Islet of Langerhans (tissue), 1 donor: Measurements from ENCODE around the gene BRD8.
"Not testable (repeated sequence)": the region's sequence is repeated elsewhere in the genome, so short reads cannot be mapped to it uniquely, and the experiment has no call there.

Experiments
- FAIRE-seq: peaks from one replicate; lab custom pipeline; 2011; peaks lifted over from hg19 to GRCh38; lab: Jason Lieb, UNC

BRD8 gene

GRCh38 chr5:138157626-138158025 is 20.8 kb downstream of the BRD8 start:
- no peak for FAIRE-seq

DNA sequence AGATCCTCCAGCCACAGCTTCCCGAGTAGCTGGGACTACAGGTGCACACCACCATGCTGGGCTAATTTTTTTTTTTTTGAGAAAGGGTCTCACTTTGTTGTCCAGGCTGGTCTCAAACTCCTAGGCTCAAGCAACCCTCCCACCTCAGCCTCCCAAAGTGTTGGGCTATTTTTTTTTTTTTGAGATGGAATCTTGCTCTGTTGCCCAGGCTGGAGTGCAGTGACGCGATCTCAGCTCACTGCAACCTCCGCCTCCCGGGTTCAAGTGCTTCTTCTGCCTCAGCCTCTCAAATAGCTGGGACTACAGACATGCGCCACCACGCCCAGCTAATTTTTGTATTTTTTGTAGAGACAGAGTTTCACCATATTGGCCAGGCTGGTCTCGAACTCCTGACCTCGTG is 22.5 kb downstream of the BRD8 start:
- not testable (repeated sequence) for FAIRE-seq

GRCh38 chr5:138149530-138149929 is 28.9 kb downstream of the BRD8 start:
- no peak for FAIRE-seq

GRCh38 chr5:138148811-138149210 is 29.6 kb downstream of the BRD8 start:
- FAIRE-seq: no peak

DNA sequence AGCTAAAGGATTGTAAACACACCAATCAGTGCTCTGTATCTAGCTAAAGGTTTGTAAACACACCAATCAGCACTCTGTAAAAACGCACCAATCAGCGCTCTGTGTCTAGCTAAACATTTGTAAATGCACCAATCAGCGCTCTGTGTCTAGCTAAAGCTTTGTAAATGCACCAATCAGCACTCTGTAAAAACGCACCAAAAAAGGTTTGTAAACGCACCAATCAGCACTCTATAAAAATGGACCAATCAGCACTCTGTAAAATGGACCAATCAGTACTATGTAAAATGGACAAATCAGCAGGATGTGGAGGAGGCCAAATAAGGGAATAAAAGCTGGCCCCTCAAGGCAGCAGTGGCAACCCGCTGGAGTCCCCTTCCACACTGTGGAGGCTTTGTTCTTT is 34.9 kb downstream of the BRD8 start:
- FAIRE-seq: not testable (repeated sequence)

- FAIRE-seq: no peak
These were observed 36.7 kb downstream of the BRD8 start for GRCh38 chr5:138141734-138142133.

GRCh38 chr5:138140268-138140667 is 38.2 kb downstream of the BRD8 start:
- FAIRE-seq: no peak

DNA sequence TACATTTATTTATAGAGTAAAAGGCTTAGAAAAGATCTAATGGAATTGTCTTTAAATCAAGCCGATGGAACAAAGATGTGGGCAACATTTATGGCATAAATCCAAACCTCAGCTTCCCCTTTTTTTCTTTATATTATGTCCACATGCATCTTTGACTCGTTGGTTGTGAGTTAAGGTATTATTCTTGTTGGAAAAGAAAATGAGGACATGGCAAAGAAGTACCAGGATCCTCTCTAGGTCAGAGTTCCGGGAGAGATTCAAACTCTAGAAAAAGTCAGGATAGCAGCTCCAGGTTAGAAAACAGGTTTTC is 38.7 kb downstream of the BRD8 start:
- FAIRE-seq: no peak

DNA sequence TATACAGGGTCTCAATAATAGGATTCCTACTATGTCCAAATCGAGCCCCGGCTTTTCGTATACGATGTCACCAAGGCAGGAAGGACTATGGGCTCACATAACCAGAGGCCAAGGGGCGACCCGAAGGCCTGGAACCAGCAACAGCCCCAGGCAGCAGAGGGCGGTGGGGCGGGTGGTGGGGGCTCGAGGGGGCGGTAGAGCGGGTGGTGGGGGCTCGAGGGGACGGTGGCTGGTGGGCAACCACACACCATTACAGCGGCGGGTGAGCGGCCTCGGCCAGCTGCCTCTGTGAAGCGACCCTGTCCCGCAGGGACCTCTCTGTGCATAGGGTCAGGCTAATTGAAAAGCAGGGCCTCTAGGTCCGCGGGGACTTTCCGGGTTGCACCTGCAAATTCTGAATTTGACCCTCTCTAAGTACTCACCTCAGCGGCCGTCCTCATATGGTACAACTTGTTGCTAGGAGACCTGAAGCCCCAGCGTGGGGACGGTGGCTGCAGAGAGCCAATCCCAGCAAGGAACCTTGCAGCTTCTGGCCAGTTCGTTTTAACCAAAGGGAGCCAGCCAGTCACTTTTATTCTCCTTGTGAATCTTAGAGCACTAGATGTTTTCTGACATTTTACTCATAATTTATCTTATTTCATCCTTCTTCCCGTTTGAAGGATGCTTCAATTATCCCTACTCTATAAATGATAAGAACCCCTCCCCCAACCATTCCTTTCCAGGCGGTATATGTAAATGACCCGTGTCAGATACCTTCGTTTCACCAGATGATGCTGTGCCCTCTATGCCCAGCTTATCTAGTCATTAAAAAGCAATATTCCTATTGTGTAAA is 39.3 kb downstream of the BRD8 start, which contains the start of gene NME5:
TSS of gene NME5 (minus strand) at position 480 of the 832 bp plus-strand sequence. CDS start 648 bp downstream, outside the sequence.
- FAIRE-seq: peak; percentile 55

DNA sequence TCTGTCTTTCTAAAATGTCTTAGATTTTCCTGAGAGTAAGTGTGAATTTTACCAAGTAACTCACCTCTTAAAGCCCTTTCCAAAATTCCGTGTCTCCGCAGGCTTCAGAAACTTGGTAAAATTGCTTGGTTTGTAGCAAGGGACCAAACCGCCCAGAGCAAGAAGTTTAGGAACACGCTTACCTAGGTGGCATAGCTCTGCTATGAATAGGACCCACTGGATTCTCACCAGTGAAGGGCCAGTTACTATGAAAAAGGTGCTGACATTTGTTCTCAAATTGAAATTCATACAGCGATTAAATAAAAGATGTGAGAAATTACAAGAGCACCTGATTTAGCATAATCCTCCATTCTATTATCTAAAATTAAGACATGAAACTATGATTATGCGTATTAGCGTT is 45.9 kb downstream of the BRD8 start:
- FAIRE-seq: no peak

- FAIRE-seq: no peak
These were observed 49.1 kb downstream of the BRD8 start for GRCh38 chr5:138129347-138129746.

DNA sequence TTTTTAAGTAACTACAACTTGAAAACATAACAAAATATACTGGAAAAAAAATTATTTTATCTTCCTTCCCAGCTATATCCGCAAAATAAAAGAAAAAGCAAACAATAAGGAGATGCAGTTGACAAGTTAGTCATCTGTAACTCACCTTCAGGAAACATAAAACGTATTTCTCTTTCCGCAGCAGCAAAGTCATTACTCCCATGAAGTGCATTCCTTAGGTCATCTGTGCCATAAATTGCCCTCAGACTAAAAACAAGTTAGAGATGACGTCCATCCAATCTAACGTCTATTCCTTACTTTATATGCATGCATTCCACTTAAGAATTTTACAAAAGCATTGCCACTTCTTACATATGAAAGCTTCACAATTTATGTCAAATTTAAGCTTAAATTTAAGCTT is 50.1 kb downstream of the BRD8 start:
- no peak for FAIRE-seq

DNA sequence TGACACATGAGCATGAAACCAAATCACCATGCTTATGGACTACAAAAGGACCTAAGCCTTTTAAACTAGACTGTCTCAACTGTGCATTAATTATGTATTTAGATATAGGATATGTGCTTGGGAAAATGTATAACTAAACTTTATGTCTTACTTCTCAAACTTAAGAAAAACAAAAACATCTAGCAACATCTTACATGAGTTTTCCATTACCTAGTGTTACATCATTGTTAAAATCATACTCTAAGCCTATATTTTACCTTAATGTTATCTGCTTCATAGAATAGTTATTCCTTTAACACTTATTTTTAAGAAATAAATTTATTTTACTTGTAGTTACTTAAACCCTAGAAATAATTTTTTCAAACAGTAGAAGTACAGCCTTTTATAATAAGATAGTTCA is 63.2 kb downstream of the BRD8 start:
- FAIRE-seq: no peak

DNA sequence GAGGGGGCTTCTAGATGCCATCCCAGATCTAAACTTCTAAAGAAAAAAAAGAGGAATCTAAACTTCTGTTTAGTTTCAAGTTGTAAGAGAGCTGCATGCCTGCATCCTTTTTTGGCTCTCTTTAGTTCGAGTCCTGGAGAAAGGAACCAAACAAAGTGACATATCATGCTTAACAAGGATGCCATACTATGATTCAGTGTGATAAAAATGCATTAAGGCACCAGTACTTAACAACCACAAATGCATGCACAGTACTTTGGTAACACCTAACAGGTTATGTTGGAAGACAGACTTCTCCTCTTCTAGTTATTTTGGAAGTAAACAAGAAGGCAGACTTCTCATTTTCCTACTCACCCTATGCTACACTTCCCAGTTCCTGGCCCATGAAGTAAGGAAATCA is 66.5 kb downstream of the BRD8 start:
- no peak for FAIRE-seq

DNA sequence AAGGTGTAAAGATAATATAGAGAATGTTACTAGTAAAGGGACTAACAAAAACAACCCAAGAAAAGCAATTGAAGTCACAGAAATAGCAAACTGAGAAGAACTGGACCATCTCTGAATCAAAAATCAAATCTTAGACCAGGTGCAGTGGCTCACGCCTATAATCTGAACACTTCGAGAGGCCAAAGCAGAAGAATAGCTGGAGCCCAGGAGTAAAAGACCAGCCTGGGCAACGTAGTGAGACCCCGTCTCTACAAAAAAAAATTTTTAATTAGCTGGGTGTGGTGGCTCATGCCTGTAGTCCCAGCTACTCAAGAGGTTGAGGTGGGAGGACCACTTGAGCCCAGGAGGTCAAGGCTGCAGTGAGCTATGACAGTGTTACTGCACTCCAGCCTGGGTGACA is 67.2 kb downstream of the BRD8 start:
- no peak for FAIRE-seq

DNA sequence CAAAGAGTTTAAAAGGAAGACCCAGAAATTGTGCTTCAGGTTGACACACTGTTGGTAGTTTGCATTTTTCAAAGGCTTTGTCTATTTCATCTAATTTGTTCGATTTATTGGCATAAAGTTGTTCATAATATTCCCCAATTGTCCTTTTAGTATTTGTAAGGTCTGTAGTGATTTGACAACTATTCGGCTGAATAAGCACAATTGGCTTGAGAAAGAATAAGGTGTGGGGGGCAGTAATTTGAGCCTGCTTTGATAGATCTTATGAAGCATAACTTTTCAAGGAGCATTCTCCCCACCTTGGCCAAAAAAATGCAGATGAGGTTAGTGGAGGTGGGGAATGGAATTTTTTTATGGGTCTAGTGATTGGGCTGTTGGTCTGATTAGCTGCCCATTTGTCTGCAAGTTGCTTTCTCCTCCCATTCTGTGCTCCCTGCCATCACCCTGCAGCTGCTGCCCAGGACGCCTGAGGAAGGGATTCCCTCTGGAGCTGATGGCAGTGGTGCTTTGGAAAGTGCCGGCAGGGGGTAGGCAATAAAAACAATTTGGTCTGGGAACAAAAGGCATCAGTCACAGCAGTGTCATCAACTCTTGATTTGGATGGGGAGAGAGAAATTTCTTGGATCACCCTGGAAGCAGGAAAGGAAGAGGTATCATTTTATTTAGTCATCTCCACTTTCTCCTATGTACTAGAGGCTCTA is 68.0 kb downstream of the BRD8 start:
- FAIRE-seq: no peak

GRCh38 chr5:138109463-138110265 is 68.8 kb downstream of the BRD8 start:
- FAIRE-seq: peak; percentile 53

GRCh38 chr5:138107213-138107612 is 71.2 kb downstream of the BRD8 start:
- no peak for FAIRE-seq

DNA sequence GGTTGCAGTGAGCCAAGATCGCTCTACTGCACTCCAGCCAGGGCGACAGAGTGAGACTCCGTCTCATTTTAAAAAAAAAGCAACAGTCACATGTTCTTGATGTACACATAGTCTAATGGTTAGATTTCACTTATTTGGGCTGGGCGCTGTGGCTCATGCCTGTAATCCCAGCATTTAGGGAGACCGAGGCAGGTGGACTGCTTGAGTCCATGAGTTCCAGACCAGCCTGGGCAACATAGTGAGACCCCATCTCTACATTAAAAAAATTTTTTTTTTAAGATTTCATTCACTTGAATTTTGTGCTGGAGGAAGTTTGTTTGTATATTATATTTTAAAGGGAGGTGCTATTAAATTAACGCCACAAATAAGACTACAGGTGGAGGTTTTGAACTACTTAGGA is 72.7 kb downstream of the BRD8 start:
- no peak for FAIRE-seq

- FAIRE-seq: no peak
These were observed 75.2 kb downstream of the BRD8 start for GRCh38 chr5:138103319-138103637.

GRCh38 chr5:138102454-138103318 is 75.7 kb downstream of the BRD8 start:
- FAIRE-seq: no peak
